ENCODE data around the gene KIF13A.

DNA sequence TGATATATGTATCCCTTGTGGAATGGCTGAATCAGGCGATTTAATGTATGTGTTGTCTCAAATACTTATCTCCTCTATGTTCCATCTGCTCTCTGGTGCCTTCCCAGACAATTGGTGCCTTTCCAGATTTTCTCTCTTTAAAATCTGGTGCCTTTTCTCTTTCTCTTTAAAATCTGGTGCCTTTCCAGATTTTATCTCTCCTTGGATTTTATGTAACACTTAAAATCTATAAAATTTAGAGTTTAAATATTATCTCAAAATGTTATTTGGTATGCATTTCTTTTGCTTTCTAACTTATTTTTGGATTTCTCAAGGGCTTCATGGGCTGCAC is 116.3 kb downstream of the KIF13A start:
- TF ChIP-seq, protein P1, sequence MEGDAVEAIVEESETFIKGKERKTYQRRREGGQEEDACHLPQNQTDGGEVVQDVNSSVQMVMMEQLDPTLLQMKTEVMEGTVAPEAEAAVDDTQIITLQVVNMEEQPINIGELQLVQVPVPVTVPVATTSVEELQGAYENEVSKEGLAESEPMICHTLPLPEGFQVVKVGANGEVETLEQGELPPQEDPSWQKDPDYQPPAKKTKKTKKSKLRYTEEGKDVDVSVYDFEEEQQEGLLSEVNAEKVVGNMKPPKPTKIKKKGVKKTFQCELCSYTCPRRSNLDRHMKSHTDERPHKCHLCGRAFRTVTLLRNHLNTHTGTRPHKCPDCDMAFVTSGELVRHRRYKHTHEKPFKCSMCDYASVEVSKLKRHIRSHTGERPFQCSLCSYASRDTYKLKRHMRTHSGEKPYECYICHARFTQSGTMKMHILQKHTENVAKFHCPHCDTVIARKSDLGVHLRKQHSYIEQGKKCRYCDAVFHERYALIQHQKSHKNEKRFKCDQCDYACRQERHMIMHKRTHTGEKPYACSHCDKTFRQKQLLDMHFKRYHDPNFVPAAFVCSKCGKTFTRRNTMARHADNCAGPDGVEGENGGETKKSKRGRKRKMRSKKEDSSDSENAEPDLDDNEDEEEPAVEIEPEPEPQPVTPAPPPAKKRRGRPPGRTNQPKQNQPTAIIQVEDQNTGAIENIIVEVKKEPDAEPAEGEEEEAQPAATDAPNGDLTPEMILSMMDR (conservative IDR thresholded peaks at IDR 0.05; ENCODE audit: low read depth, low read length), result no peak
- no peak for TF ChIP-seq EZH2 (IDR thresholded peaks at IDR 0.05; ENCODE audit: borderline replicate concordance, low read depth, low read length, poor library complexity, severe bottlenecking)

All from A673 (cell line).